Mesodermal cell (in vitro differentiated cells): ENCODE measurements around the gene CELF4.

Experiments
- H3K27ac ChIP-seq: 2 replicates; pipeline ENCODE4 v1.7.0; 2013; ENCODE audit warnings: mild to moderate bottlenecking, low read depth, low read length, moderate library complexity; ENCODE audit not compliant: severe bottlenecking
- H3K36me3 ChIP-seq: 2 replicates; pipeline ENCODE4 v1.7.1; 2013; ENCODE audit warnings: mild to moderate bottlenecking, low read length, moderate library complexity; ENCODE audit not compliant: control insufficient read depth, insufficient read depth
- H3K4me1 ChIP-seq: one replicate; pipeline ENCODE4 v1.7.1; 2013; ENCODE audit warnings: mild to moderate bottlenecking, low read length; ENCODE audit not compliant: insufficient read depth, control insufficient read depth, poor library complexity, severe bottlenecking
- H3K4me3 ChIP-seq: 2 replicates; pipeline ENCODE4 v1.7.0; 2013; ENCODE audit warnings: low read length, control low read depth, mild to moderate bottlenecking; ENCODE audit not compliant: insufficient read depth, poor library complexity, severe bottlenecking; ENCODE audit errors: extremely low read depth
- H3K9me3 ChIP-seq: 2 replicates; pipeline ENCODE4 v1.7.1; 2013; ENCODE audit warnings: mild to moderate bottlenecking, low read length, moderate library complexity; ENCODE audit not compliant: control insufficient read depth
- WGBS, 2 experiments: methylation state at CpG; one replicate each; pipeline ENCODE4 v1.1.5; 2013; ENCODE audit warnings: missing lambda C conversion rate in 2 of 2; ENCODE audit not compliant: insufficient coverage in 2 of 2; 5-methylcytosine and 5-hydroxymethylcytosine counted together

Gene CELF4

GRCh38 chr18:37430357-37431076 lies 135.1 kb downstream of the CELF4 start:
- Histone ChIP-seq H3K36me3 (no peaks in the 10 kb centered on the region), H3K9me3 (no peaks in the 10 kb centered on the region), H3K4me3 (no peak overlapping the region), H3K4me1 (peaks cover under 1% of the 10 kb centered on the region), H3K27ac (no peak overlapping the region)
- 58 to 72% methylated on average over 3 of the region's 6 CpGs for WGBS, 2 experiments

GRCh38 chr18:37429791-37430190 lies 135.8 kb downstream of the CELF4 start:
- H3K4me3 ChIP-seq: no peak overlapping the region
- no peaks in the 10 kb centered on the region for H3K4me1 ChIP-seq
- H3K27ac ChIP-seq: no peak overlapping the region
- no peaks in the 10 kb centered on the region for H3K9me3 ChIP-seq
- H3K36me3 ChIP-seq: no peaks in the 10 kb centered on the region
- WGBS, 2 experiments: 89 to 96% methylated on average over 3 of the region's 4 CpGs

- no peak overlapping the region for H3K4me3 ChIP-seq
- WGBS, 2 experiments: 91 to 92% methylated on average over 6 to 7 of the region's 7 CpGs
- no peak overlapping the region for H3K27ac ChIP-seq
- no peaks in the 10 kb centered on the region for H3K4me1 ChIP-seq
- H3K36me3 ChIP-seq: no peaks in the 10 kb centered on the region
- H3K9me3 ChIP-seq: no peaks in the 10 kb centered on the region
Measured at GRCh38 chr18:37428288-37428974, 137.2 kb downstream of the CELF4 start.

GRCh38 chr18:37426586-37426985 lies 139.0 kb downstream of the CELF4 start:
- Histone ChIP-seq H3K4me3 (no peak overlapping the region), H3K9me3 (no peaks in the 10 kb centered on the region), H3K36me3 (no peaks in the 10 kb centered on the region), H3K4me1 (peaks cover 9% of the 10 kb centered on the region), H3K27ac (no peak overlapping the region)
- WGBS, 2 experiments: 87 to 92% methylated on average over 12 to 13 of the region's 15 CpGs

GRCh38 chr18:37425222-37425621 lies 140.4 kb downstream of the CELF4 start:
- no peak overlapping the region for H3K27ac ChIP-seq
- no peaks in the 10 kb centered on the region for H3K36me3 ChIP-seq
- no peak overlapping the region for H3K4me3 ChIP-seq
- 89 to 94% methylated on average over 4 to 6 of the region's 6 CpGs for WGBS, 2 experiments
- no peaks in the 10 kb centered on the region for H3K9me3 ChIP-seq
- peaks cover 18% of the 10 kb centered on the region for H3K4me1 ChIP-seq

- Histone ChIP-seq H3K9me3 (no peaks in the 10 kb centered on the region), H3K4me1 (peaks cover 18% of the 10 kb centered on the region), H3K4me3 (no peak overlapping the region), H3K36me3 (no peaks in the 10 kb centered on the region), H3K27ac (no peak overlapping the region)
- 90 to 100% methylated on average over 2 to 3 of the region's 4 CpGs for WGBS, 2 experiments
Measured at GRCh38 chr18:37424507-37424906, 141.1 kb downstream of the CELF4 start.

GRCh38 chr18:37422596-37422995 lies 143.0 kb downstream of the CELF4 start:
- H3K9me3 ChIP-seq: no peaks in the 10 kb centered on the region
- H3K4me3 ChIP-seq: no peak overlapping the region
- no peak overlapping the region for H3K27ac ChIP-seq
- WGBS, 2 experiments: 90 to 98% methylated on average over 6 of the region's 6 CpGs
- peaks cover 18% of the 10 kb centered on the region for H3K4me1 ChIP-seq
- no peaks in the 10 kb centered on the region for H3K36me3 ChIP-seq

GRCh38 chr18:37422116-37422515 lies 143.5 kb downstream of the CELF4 start:
- H3K36me3 ChIP-seq: no peaks in the 10 kb centered on the region
- no peak overlapping the region for H3K4me3 ChIP-seq
- H3K27ac ChIP-seq: peak overlapping the region; percentile 29
- 86 to 100% methylated on average over 1 of the region's 2 CpGs for WGBS, 2 experiments
- H3K9me3 ChIP-seq: no peaks in the 10 kb centered on the region
- H3K4me1 ChIP-seq: peaks cover 18% of the 10 kb centered on the region

GRCh38 chr18:37421341-37422077 lies 144.1 kb downstream of the CELF4 start:
- peak overlapping the region; percentile 29 for H3K27ac ChIP-seq
- H3K4me3 ChIP-seq: no peak overlapping the region
- WGBS, 2 experiments: 81 to 84% methylated on average over 13 to 16 of the region's 16 CpGs
- H3K4me1 ChIP-seq: peaks cover 18% of the 10 kb centered on the region
- no peaks in the 10 kb centered on the region for H3K36me3 ChIP-seq
- H3K9me3 ChIP-seq: no peaks in the 10 kb centered on the region

- H3K4me3 ChIP-seq: no peak overlapping the region
- H3K4me1 ChIP-seq: peaks cover 18% of the 10 kb centered on the region
- H3K27ac ChIP-seq: no peak overlapping the region
- H3K36me3 ChIP-seq: no peaks in the 10 kb centered on the region
- no peaks in the 10 kb centered on the region for H3K9me3 ChIP-seq
- WGBS, 2 experiments: 85 to 95% methylated on average over 7 of the region's 7 CpGs
Measured at GRCh38 chr18:37420315-37420880, 145.2 kb downstream of the CELF4 start.
